ENCODE measurements around the gene MRPS18A. TPM values are rescaled to one million over a fixed set of nuclear protein-coding genes. Genes with fewer than 3 reads are reported as not detected.

MRPS18A gene
- total and polyA plus RNA-seq, 9 of the 15 experiments (the other 6 are each of a cell fraction or from before 2014, with no cell fraction given), result 87.5 to 243 (median 125) TPM

- TF ChIP-seq CHAMP1 (IDR thresholded peaks at IDR 0.05) (no peak), ATF4 (CRISPR knock-in tag; IDR thresholded peaks at IDR 0.05) (peak; percentile 31), MAFK (IDR thresholded peaks at IDR 0.05; ENCODE audit: low read length) (no peak), NR1H2 (CRISPR knock-in tag; IDR thresholded peaks at IDR 0.05) (0 out of 2 replicates have a peak, but pooled peaks have one; percentile 45), MAFG (tag; conservative IDR thresholded peaks at IDR 0.05) (no peak), NCOA1 (IDR thresholded peaks at IDR 0.05; ENCODE audit: low read depth) (peak; percentile 14; the same call in 1 of the 2 replicates), DEAF1 (CRISPR knock-in tag; IDR thresholded peaks at IDR 0.05) (no peak), BCLAF1 (IDR thresholded peaks at IDR 0.05; ENCODE audit: borderline replicate concordance in 1 of 2, control insufficient read depth in 1 of 2, low read depth in 2 of 2, low read length in 1 of 2) (0 out of 4 replicates have a peak, but pooled peaks of 1 of the 2 experiments have one; percentile 58), SMARCC2 (IDR thresholded peaks at IDR 0.05; ENCODE audit: low read depth) (no peak; the same call in 1 of the 2 replicates), POLR2G (IDR thresholded peaks at IDR 0.05; ENCODE audit: low read depth, low read length) (peak; percentile 84), CEBPB (tag; IDR thresholded peaks at IDR 0.05) (peak; percentile 99), ZBTB33 (CRISPR knock-in tag; IDR thresholded peaks at IDR 0.05) (no peak; the same call in 1 of the 2 replicates), MECOM (CRISPR knock-in tag; IDR thresholded peaks at IDR 0.05) (peak; percentile 73; the same call in 1 of the 2 replicates), ZNF57 (CRISPR knock-in tag; IDR thresholded peaks at IDR 0.05) (no peak), RAD51 (IDR thresholded peaks at IDR 0.05; ENCODE audit: borderline replicate concordance, low read depth) (peak; percentile 25; the same call in 1 of the 2 replicates), FOXJ2 (tag; IDR thresholded peaks at IDR 0.05) (peak; percentile 9; the same call in 1 of the 2 replicates), TRIM24 (IDR thresholded peaks at IDR 0.05) (peak in 1 of 2 experiments; percentile 6; a peak in 1 of 4 replicates)
Observed at GRCh38 chr6:43629505-43630300, 57.9 kb downstream of the MRPS18A start (continued).
